Coronary artery (tissue), 2 donors: ENCODE measurements around the gene NEUROG3.
"Not testable (repeated sequence)": the region's sequence is repeated elsewhere in the genome, so short reads cannot be mapped to it uniquely, and the experiment has no call there.

Experiments used
- DNase-seq: peaks from one replicate; pipeline ENCODE4 v3.0.0-alpha.2; 2017; ENCODE audit warnings: low spot score
- H3K27ac ChIP-seq, 2 donors: fragments of 200-600 bp; sonication (generic); one replicate each; pipeline ENCODE4 v1.5.1; 2016 to 2019
- H3K4me3 ChIP-seq: fragments of 200-600 bp; sonication (generic); 2 replicates; pipeline ENCODE4 v1.5.1; 2016; ENCODE audit warnings: mild to moderate bottlenecking, moderate library complexity
- TF ChIP-seq, protein P1 (sequence below): fragments of 200-600 bp; sonication (generic); IDR thresholded peaks from one replicate; pipeline ENCODE4 v1.5.1; 2019; ENCODE audit warnings: antibody characterized with exemption

Gene NEUROG3

DNA sequence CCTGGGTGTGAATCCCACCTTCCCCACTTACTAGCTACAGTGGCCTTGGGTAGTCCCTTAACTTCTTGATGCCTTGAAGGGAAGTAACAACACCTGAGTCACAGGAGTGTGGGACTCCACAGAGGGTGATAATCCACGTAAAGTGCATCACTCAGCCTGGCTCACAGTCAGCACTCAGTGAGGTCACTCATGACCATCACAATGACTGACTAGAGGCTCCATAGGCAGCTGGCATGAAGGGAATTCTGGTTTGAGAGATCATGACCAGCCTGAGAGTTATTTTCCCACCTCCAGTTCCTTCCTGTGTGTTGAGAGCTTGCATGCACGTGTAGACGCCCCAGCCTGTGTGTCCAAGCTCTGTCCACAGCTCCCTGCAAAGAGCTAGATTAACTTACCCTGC is 34.8 kb downstream of the NEUROG3 start:
- H3K4me3 ChIP-seq = no peak overlapping the region
- TF ChIP-seq, protein P1, sequence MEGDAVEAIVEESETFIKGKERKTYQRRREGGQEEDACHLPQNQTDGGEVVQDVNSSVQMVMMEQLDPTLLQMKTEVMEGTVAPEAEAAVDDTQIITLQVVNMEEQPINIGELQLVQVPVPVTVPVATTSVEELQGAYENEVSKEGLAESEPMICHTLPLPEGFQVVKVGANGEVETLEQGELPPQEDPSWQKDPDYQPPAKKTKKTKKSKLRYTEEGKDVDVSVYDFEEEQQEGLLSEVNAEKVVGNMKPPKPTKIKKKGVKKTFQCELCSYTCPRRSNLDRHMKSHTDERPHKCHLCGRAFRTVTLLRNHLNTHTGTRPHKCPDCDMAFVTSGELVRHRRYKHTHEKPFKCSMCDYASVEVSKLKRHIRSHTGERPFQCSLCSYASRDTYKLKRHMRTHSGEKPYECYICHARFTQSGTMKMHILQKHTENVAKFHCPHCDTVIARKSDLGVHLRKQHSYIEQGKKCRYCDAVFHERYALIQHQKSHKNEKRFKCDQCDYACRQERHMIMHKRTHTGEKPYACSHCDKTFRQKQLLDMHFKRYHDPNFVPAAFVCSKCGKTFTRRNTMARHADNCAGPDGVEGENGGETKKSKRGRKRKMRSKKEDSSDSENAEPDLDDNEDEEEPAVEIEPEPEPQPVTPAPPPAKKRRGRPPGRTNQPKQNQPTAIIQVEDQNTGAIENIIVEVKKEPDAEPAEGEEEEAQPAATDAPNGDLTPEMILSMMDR = no peak
- no peak for DNase-seq
- H3K27ac ChIP-seq = no peak overlapping the region

DNA sequence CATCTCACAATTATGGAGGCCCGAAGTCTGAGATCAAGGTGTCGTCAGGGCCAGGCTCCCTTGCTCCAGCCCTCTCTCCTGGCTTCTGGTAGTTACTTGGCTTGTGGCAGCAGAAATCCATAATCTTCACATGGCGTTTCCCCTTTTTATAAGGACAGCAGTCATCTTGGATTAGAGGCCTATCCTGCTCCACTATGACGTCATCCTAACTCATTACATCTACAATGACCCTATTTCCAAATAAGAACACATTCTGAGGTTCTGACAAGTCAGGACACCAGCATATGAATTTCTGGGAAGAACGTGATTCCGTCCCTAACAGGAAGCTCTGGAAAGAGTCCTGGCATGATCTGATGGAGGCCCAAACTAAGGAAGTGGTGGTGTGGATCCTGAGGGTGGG is 35.8 kb downstream of the NEUROG3 start:
- no peak for DNase-seq
- H3K27ac ChIP-seq = no peak overlapping the region
- TF ChIP-seq, protein P1 = no peak
- H3K4me3 ChIP-seq = no peak overlapping the region

DNA sequence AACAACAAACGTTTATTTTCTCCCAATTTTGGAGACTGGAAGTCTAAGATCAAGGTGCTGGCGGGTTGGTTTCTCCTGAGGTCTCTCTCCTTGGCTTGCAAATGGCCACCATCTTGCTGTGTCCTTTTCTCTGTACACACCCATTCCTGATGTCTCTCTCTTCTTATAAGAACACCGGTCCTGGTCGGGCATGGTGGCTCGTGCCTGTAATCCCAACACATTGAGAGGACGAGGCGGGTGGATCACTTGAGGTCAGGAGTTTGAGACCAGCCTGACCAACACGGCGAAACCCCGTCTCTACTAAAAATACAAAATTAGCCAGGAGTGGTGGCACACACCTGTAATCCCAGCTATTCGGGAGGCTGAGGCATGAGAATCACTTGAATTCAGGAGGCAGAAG is 36.7 kb downstream of the NEUROG3 start:
- not testable (repeated sequence) for H3K27ac ChIP-seq, DNase-seq, H3K4me3 ChIP-seq

DNA sequence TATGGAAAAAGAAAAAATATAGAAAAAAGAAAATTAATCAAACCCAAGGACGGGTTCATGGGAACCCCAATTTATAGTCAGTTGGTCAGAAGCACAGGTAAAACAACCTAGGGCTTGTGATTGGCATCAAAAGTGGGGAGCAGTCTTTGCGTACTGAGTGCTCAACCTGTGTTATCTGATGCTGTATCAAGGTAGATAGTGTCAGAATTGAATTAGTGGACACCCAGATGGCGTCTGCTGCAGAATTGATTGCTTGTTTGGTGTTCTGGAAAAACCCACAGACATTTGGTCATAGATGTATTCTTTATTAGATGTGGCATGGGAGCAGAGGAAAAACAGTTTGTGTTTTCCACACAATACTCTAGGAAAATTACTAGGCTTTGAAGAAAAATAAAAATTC is 39.6 kb downstream of the NEUROG3 start:
- no peak for DNase-seq
- TF ChIP-seq, protein P1 = no peak

DNA sequence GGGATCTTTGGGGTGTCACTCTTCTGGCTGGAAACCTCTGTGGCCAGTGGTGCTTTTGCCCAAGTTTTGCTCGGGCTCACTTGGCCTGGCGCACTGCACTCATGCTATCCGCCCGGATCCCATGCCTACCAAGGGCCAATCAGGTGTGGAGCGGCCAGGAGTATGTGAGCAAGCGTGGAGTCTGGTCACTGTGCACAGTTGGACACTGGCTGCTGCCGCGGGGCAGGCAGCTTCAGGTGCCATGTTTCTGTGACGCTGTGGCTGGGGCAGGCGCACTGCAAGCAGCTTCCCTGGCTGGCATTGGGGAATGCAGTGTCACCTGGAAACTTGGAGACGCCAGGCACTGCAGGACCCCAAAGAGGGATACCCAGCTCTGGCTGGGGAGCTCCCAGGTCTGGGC is 45.3 kb downstream of the NEUROG3 start:
- H3K4me3 ChIP-seq = no peak overlapping the region
- TF ChIP-seq, protein P1 = no peak
- H3K27ac ChIP-seq = no peak overlapping the region
- DNase-seq = no peak

More for the DNA sequence above, 39.6 kb downstream of the NEUROG3 start:
- Histone ChIP-seq H3K4me3 (no peak overlapping the region), H3K27ac (no peak overlapping the region)
